ENCODE results near the gene MACROH2A2.
"Not testable (repeated sequence)": the region's sequence is repeated elsewhere in the genome, so short reads cannot be mapped to it uniquely, and the experiment has no call there.

Gene MACROH2A2

GRCh38 chr10:70155255-70155838 is 102.7 kb downstream of the MACROH2A2 start:
- no peak overlapping the region for H3K4me2 ChIP-seq
- no peak for TF ChIP-seq CTCF (conservative IDR thresholded peaks at IDR 0.05; ENCODE audit: low read depth, low read length)

GRCh38 chr10:70158113-70158512 is 105.5 kb downstream of the MACROH2A2 start:
- no peak overlapping the region for H3K9ac ChIP-seq
- H3K4me1 ChIP-seq (ENCODE audit: low read depth, poor library complexity, severe bottlenecking), result peaks cover 12% of the 10 kb centered on the region
- H2AFZ ChIP-seq (ENCODE audit: low read depth), result no peak overlapping the region
- no peak overlapping the region for H3K4me2 ChIP-seq
- peaks cover 18% of the 10 kb centered on the region; the same call in 1 of the 2 replicates for H3K79me2 ChIP-seq (ENCODE audit: insufficient read depth, low read depth)
- H3K4me3 ChIP-seq (IDR thresholded peaks at IDR 0.05; ENCODE audit: insufficient read depth, low read depth, low read length), result no peak overlapping the region
- peaks cover 17% of the 10 kb centered on the region; the same call in 1 of the 2 replicates for H3K36me3 ChIP-seq (ENCODE audit: insufficient read depth)
- H3K27ac ChIP-seq, result no peak overlapping the region
- H4K20me1 ChIP-seq (ENCODE audit: insufficient read depth), result peaks cover 9% of the 10 kb centered on the region; the same call in 1 of the 2 replicates
- H3K27me3 ChIP-seq (ENCODE audit: insufficient read depth, low read depth), result no peaks in the 10 kb centered on the region
- no peak for TF ChIP-seq CTCF (conservative IDR thresholded peaks at IDR 0.05; ENCODE audit: low read depth, low read length)

More at GRCh38 chr10:70155255-70155838, 102.7 kb downstream of the MACROH2A2 start:
- Histone ChIP-seq H3K4me3 (IDR thresholded peaks at IDR 0.05; ENCODE audit: insufficient read depth, low read depth, low read length) (no peak overlapping the region), H4K20me1 (ENCODE audit: insufficient read depth) (no peaks in the 10 kb centered on the region; the same call in 1 of the 2 replicates), H3K27ac (no peak overlapping the region), H3K9ac (no peak overlapping the region), H3K36me3 (ENCODE audit: insufficient read depth) (peaks cover 18% of the 10 kb centered on the region; the same call in 1 of the 2 replicates), H3K79me2 (ENCODE audit: insufficient read depth, low read depth) (no peaks in the 10 kb centered on the region; the same call in 1 of the 2 replicates), H3K4me1 (ENCODE audit: low read depth, poor library complexity, severe bottlenecking) (no peaks in the 10 kb centered on the region), H3K27me3 (ENCODE audit: insufficient read depth, low read depth) (no peaks in the 10 kb centered on the region), H2AFZ (ENCODE audit: low read depth) (no peak overlapping the region)

- not testable (repeated sequence) for H2AFZ ChIP-seq (ENCODE audit: low read depth); H3K27ac ChIP-seq; H3K9ac ChIP-seq; H3K27me3 ChIP-seq (ENCODE audit: insufficient read depth, low read depth); H3K4me3 ChIP-seq (IDR thresholded peaks at IDR 0.05; ENCODE audit: insufficient read depth, low read depth, low read length); H4K20me1 ChIP-seq (ENCODE audit: insufficient read depth); H3K4me2 ChIP-seq
- Histone ChIP-seq H3K4me1 (ENCODE audit: low read depth, poor library complexity, severe bottlenecking) (peaks cover 25% of the 10 kb centered on the region), H3K36me3 (ENCODE audit: insufficient read depth) (peaks cover 17% of the 10 kb centered on the region; the same call in 1 of the 2 replicates), H3K79me2 (ENCODE audit: insufficient read depth, low read depth) (peaks cover 28% of the 10 kb centered on the region)
Measured at GRCh38 chr10:70159366-70159765, 106.7 kb downstream of the MACROH2A2 start.

- Histone ChIP-seq H2AFZ (ENCODE audit: low read depth) (no peak overlapping the region), H3K27me3 (ENCODE audit: insufficient read depth, low read depth) (no peaks in the 10 kb centered on the region), H3K36me3 (ENCODE audit: insufficient read depth) (peaks cover 17% of the 10 kb centered on the region; the same call in 1 of the 2 replicates), H4K20me1 (ENCODE audit: insufficient read depth) (peaks cover 11% of the 10 kb centered on the region; the same call in 1 of the 2 replicates), H3K4me3 (IDR thresholded peaks at IDR 0.05; ENCODE audit: insufficient read depth, low read depth, low read length) (no peak overlapping the region), H3K79me2 (ENCODE audit: insufficient read depth, low read depth) (peaks cover 40% of the 10 kb centered on the region), H3K27ac (no peak overlapping the region), H3K4me1 (ENCODE audit: low read depth, poor library complexity, severe bottlenecking) (peaks cover 34% of the 10 kb centered on the region), H3K9ac (no peak overlapping the region), H3K4me2 (no peak overlapping the region)
- no peak for TF ChIP-seq CTCF (conservative IDR thresholded peaks at IDR 0.05; ENCODE audit: low read depth, low read length)
Measured at GRCh38 chr10:70160798-70161197, 108.2 kb downstream of the MACROH2A2 start.

Measured in KMS-11 (cell line).